Left ventricle myocardium superior (tissue), 1 donor: ENCODE data around the gene CFAP141. TPM values are rescaled to one million over a fixed set of nuclear protein-coding genes. Genes with fewer than 3 reads are reported as not detected.
"Not testable (repeated sequence)": the region's sequence is repeated elsewhere in the genome, so short reads cannot be mapped to it uniquely, and the experiment has no call there.

Source experiments
- ATAC-seq: fragments of 200-7000 bp; cut with Tn5 transposase; one replicate; pipeline ENCODE4 v1.9.1; 2020; ENCODE audit warnings: mild to moderate bottlenecking, moderate library complexity
- DNase-seq: peaks from one replicate; pipeline ENCODE4 v3.0.0-alpha.2; 2020
- intact Hi-C: fragments of 100-400 bp; cut with micrococcal nuclease; formaldehyde crosslinking; loops from one replicate; pipeline ENCODE4 v1.11.0; 2022
- long read RNA-seq: library from polyadenylated mRNA; unstranded; transcript quantifications from one replicate; pipeline ENCODE4 v2.0.0, GENCODE V29; 2021
- total RNA-seq: library from RNA; stranded (reverse); fragmentation: NEBNext Ultra II Directional; extraction: Animal tissue kit (Norgen Biotek cat#: 25700); gene quantifications from one replicate; pipeline ENCODE4 v1.2.1, GENCODE V29; 2021
- donor health status: DM: no; HTN: yes; CAD: no; lungs with severe emphysema.

The CFAP141 gene
- not detected for total RNA-seq
- long read RNA-seq = 0 reads

DNA sequence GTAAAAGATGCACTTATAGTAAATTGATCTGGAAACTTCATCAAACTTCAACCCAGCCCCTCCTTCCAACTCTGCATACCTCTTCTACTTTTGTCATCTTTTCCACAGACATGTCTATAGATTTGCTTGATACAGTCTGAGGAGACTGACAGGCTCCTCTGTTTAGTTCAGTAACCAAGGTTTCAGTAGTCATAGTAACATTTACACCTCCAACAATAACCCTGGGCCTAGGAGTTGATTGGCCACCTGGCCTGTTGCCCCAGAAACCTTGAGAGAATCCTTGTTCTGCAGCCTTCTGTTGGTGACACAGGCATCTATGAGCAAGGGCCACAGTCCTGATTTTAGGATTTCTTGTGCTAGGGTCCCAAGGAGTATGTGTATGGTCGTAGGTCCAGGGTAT, at the start of gene CFAP141:
Gene CFAP141 (minus strand): TSS at position 138 of the 400 bp plus-strand sequence. CDS start 26 bp downstream, at position 112.
- peak; percentile 20 for ATAC-seq
- intact Hi-C loops = no loop called here
- DNase-seq = no peak

DNA sequence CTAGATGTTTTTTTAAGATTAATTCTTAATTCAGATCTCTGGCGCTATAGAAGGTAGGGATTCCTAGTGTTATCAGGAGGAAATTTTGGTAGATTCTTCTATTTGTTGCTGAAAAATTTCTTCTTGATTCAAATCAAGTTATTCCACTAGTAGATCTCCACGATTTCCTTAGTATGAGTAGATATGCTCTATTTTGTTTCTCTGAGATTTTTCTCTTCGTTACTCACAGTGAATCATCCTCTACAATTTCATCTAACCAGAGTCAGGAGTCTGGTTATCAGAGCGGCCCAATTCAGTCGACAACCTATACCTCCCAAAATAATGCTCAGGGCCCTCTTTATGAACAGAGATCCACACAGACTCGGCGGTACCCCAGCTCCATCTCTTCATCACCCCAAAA, 47.5 kb upstream of the CFAP141 start:
- ATAC-seq (no peak), DNase-seq (no peak)
- intact Hi-C loops = no loop called here

DNA sequence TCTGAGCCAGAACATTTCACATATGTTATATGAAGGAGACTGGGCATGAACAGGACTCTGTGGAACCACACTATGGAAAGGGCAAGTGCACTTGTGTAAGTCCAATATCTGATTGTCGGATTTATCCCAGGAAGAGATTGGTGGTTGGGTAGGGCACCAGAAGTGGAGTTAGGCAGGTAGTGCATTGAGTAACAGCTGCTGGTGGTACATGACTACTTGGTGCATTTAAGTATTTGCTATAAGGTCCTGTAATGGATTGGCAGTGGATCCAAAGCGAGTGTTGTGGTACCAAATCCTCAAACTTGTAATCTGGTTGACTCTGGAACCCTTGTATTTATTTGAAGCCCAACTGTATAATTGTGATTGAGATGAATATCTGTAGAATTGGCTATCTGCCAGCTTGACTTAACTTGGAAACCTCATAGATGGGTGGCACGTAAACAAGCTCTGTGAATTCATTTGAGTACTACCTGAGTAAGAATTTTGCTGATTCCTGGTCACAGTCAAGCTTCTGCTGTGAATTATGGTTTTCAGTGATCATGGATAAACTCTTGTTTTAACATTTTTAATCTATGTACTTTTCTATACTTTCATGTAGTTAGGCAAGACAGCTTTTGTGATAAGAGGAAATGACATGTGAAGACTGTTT, 35.7 kb upstream of the CFAP141 start:
- intact Hi-C loops = no loop called here
- ATAC-seq (no peak), DNase-seq (no peak)

DNA sequence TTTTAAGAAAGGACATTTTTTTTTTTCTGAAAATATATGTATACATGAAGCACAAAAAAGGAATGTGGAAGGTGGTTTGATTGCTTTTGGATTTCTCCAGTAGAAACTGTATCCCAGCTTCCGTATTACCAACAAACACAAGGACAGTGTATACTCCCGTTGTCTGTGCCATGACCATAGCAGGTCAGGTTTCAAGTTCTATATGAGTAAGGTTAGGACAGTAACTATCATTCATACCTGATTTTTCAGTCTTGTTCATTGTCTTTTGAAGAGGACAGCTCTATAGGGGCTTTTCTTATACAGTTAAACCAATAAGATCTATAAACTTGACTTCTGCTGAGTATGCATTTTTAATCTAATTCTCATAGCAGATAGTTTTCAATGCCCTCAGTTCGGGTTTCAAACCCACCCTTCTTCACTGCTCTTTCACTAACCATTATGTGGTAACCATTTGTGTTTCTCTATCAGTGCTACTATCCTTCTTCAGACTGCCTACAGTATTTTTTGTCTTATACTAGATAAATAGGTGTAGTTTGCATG, 34.2 kb upstream of the CFAP141 start:
- ATAC-seq (no peak), DNase-seq (no peak)
- intact Hi-C loops = no loop called here

DNA sequence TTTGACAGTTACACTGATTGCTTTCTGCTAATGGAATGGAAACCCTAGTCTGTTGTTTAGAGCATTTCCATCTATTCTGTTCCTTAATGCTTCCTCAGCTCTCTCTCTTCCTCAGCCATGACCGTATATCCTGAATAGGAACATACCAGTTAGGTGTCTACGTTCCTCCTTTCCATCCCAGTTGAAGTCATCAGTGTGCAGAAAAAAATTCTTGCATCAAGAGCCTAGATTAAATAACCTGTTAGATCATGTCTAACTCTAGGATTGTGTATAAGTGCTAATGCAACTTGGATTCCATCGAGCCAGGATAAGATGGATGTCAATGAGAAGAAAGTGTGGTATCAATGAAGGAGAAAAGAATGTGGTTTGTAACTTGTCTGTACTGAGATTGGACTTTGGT, 33.4 kb upstream of the CFAP141 start:
- intact Hi-C loops = no loop called here
- ATAC-seq (no peak), DNase-seq (no peak)

DNA sequence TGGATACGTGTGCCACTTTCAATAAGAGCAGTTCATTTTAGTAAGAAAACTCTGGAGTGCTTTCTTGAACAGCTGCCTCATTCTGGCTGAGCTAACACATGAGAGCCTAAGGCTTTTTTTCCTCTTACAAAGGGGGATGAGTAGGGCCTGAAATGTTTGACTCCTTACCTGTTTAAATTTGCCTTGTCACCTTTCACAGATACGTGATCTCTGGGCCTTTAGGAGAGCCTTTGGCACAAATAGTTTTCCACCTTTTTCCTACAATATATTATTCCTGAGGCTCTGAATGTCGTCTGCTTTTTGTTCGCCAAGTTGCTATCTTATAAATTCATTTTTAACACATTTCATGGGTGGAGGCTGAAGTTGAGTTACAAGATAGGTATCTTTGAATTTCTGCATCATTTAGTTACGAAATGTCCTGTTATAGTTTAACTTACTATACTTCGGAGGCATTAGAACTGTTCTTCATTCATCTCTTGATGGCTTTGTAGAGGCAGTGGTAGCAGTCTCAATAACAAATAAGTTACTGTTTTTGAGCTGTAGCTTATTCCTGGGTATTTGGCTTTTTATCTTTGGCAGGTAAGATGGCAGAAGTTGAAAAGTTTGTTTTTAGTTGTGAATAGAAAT, 31.9 kb upstream of the CFAP141 start:
- intact Hi-C loops = no loop called here
- DNase-seq = no peak
- no peak for ATAC-seq

DNA sequence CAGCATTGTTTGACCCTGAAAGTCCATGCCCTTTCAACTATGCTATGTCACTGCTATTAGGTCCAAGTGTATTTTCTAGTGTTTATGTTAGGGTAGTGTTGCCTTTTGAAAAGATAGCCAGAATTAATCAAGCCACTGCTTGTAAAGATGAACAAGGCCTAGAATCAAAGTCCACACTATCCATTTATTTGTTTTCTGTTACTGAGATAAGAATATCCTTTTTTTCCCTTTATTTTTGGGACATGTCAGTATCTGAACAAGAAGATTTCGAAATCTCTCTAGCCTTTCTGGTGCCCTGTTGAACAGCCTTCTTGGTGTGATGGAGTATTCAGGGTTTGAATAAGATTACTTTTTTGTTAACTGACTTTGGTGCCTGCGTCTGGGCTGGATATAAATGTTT, 31.3 kb upstream of the CFAP141 start:
- DNase-seq (no peak), ATAC-seq (no peak)
- intact Hi-C loops = no loop called here

DNA sequence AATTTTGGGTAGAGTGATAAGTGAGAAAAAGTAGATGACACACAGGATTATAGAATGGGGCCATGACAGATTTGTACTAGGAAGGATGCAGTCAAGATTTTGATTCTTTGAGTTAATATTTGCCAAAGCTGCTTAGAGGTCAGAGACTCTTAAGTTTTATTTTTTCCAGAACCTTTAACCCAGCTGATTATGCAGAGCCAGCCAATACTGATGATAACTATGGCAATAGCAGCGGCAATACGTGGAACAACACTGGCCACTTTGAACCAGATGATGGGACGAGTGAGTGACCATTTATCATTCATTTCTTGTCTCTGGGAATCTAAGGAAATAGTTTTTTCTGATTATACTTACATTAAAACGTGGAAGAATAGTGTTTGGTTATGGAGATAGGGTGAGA, 30.7 kb upstream of the CFAP141 start:
- no peak for DNase-seq
- intact Hi-C loops = no loop called here
- no peak for ATAC-seq

DNA sequence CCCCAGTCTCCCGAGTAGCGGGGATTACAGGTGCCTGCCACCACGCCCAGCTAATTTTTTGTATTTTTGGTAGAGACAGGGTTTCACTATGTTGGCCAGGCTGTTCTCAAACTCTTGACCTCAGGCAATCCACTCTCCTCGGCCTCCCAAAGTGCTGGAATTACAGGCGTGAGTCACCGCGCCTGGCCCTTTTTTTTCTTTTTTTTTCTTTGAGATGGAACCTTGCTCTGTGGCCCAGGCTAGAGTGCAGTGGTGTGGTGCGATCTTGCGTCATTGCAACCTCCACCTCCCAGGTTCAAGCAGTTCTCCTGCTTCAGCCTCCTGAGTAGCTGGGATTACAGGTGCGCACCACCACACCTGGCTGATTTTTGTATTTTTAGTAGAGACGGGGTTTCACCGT, 27.0 kb upstream of the CFAP141 start:
- ATAC-seq, DNase-seq, intact Hi-C loops: not testable (repeated sequence)

DNA sequence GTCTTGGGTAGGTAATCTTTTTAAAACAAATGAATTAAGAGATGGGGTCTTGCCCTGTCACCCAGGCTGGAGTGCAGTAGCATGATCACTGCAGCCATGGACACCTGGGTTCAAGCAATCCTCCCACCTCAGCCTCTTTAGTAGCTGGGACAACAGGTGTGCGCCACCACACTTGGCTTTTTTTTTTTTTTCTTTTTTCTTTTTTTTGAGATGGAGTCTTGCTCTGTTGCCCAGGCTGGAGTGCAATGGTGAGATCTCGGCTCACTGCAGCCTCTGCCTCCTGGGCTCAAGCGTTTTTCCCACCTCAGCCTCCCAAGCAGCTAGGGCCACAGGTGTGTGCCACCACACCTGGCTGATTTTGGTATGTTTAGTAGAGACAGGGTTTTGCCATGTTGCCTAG, 25.0 kb upstream of the CFAP141 start:
- DNase-seq, ATAC-seq, intact Hi-C loops: not testable (repeated sequence)

DNA sequence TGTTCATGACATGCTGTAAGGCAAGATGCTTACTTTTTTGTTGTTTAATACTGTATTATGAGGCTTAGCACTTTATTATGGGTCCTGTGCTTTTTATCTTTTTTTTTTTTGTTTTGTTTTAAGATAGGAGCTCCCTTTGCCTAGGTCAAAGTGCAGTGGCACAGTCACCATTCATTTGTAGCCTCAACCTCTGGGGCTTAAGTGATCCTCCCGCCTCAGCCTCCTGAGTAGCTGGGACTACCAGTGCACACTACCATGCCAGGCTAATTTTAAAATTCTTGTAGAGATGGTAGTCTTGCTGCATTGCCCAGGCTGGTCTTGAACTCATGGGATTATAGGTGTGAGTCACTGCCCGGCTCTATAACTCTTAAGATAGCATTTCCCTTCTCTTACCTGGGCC, 19.2 kb upstream of the CFAP141 start:
- intact Hi-C loops = no loop called here
- no peak for DNase-seq
- ATAC-seq = no peak

DNA sequence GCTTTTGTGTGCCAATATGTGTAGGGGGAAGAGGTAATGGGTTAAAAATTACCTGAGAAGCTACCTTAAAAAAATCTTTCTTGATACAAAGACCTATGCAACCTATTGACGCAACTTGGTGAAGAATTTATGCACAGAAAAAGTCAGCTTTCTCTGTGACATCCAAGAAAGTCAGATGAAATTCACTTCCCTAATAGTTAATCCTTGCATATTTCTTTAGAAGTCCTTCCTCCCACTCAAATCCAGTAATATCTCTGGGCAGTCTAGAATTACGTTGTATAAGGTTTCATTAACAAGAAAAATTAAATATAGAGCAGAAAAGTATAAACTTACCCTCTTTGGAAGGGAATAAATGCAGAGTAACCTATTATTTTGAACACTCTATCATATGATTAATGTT, 17.5 kb upstream of the CFAP141 start:
- ATAC-seq (no peak), DNase-seq (no peak)
- intact Hi-C loops = no loop called here

DNA sequence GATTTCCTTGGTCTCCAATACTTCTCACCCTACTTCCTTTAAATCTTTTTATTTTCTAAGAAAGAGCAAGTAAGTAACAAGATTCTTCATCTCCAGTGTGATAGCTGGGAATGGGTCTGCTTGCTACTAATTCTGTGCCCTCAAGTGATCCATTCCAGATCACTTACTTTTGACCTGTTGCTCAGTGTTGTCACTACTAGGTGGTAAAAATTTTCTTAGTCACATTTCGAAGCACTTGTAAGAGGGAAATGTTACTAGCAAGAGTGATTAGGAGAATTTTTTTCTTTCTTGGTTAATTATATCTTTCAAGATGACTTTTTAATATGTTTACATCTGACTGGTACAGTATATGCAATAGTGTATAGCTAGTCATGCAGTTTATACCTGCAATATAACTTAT, 16.8 kb upstream of the CFAP141 start:
- no peak for ATAC-seq
- intact Hi-C loops = no loop called here
- DNase-seq = no peak

DNA sequence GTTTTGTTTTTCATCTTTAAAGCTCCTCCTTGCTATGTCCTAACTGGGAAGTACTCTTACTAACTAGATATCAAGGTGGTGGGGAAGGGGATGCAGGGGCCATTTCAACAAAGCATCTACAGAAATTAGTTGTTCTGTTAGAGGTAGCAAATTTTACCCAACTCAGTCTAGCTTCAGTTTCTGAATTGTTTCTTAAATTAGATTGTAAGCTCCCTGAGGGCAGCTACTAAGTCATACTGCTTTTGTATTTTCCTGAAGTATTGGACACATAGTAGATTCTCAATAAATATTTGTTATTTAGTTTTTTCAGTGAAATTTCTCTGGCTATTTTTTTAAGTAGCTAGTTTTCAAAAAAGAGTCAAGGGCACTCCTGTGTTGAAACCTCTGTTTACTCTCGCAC, 16.4 kb upstream of the CFAP141 start:
- no peak for DNase-seq
- intact Hi-C loops = no loop called here
- ATAC-seq = no peak

DNA sequence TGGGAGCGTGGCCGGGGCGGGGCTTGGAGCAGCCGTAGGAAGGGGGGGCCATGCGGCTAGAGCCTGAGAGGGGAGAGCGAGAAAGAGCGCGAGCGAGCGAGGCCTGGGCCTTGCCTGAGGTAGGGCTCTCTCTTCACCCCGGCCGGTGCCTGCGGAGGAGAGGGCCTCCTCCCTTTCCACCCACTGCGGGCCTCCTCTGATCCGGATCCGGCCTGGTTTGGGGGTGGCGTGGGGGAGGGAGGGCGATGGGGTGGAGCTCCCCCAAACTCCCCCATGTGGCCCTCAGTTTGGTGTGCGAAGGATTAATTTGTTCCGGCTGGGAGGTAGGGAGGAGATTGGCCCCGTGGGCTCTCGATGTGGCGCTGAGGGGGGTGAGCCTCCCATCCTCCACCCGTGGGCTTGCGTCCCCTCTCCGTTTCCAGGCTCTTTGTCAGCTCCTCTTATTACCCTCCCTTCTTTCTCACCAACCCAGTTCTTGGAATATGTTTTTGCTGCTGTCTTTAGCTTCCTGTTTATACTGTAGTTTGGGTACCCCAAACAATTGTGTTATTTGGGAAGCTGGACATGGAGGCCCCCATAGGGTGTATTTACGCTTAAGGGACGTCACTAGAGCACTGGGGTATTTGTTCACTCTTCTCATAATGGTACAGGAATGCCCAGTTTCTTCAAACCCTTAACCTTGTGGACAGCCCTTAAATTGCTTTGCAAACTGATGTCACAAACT, 15.3 kb upstream of the CFAP141 start:
- intact Hi-C loops = no loop called here
- ATAC-seq = peak; percentile 52
- peak; percentile 78 for DNase-seq

DNA sequence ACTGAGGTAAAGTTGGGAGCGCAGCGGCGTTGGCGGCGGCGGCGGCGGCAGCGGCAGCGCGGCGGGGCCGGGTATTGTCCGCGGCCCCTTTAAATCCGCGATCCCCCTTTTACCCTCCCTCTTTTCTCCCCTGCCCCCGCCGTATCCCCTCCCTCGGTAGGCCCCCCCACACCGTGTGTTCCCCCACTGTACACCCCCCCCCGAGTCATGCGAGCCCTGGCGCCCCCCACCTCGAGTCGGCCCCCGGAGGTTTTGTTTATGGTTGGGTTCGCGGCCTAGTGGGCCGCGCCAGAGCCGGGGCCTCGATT, 14.8 kb upstream of the CFAP141 start:
- no peak for DNase-seq
- intact Hi-C loops = no loop called here
- no peak for ATAC-seq

DNA sequence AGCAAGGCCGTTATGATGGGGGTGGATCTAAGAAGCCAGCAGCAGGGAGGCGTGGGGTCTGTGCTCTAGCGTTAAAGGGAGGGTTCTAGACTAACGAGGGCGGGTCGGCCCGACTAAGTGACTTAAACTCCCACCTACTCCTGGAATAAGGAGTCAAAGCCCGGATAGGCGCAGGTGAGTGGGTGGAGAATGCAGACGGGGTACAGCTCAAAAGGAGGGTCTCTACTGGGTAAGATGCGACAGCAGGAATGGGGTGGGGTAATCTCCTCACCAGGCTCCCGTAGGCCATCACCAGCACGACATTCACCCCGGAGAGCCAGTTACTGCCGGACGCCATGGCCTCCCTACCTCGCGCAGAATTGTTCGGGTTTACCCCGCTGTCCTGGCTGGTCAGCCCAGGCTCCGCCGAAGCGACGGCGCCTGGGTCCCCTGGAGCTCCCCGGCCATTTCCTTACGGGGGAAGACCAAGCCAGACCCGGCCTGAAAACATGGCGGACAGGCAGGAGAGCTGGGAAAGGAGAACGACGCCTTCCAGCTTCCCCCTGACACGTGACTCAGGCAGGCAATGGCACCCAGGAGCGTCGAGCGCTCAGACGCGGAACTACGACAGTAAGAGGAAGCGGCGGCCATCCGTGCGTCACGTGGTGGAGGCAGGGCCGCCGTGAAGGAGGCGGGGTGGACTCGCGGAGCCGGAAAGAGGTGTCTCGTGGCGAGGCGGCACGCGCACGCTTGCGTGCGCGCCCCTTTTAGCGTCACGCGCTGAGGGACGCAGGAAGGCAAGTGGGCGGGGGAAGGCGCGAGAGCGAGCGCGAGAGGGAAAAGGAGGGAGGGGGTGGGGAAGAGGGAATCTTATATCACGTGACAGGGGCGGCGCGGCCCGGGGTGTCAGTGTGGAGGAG, 14.2 kb upstream of the CFAP141 start, which contains the start of gene UBAP2L:
Gene UBAP2L (plus strand): TSS at position 885 of the 899 bp plus-strand sequence. CDS start 4,169 bp downstream, outside the sequence.
- DNase-seq (peak; percentile 100), ATAC-seq (peak; percentile 96)
- intact Hi-C loops = no loop called here

DNA sequence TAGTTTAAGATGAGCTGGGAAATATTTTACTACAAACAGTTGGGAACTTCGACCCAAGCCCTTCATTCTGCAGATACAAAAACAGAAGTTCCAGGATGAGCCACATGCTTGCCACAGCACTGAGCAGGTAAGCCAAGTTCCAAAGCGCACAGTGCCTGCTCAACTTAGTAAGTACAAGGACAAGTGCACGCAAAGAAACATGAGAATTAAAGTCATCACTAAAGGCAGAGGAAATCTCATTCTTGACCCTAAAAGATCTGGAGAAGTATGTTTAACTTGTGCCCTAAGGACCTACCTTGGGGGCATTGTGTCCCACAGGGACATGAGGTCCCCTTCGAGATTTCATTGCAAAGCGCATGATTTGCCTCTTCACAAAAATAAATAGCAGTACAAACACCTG, 13.4 kb upstream of the CFAP141 start:
- no peak for DNase-seq
- ATAC-seq = no peak
- intact Hi-C loops = no loop called here

DNA sequence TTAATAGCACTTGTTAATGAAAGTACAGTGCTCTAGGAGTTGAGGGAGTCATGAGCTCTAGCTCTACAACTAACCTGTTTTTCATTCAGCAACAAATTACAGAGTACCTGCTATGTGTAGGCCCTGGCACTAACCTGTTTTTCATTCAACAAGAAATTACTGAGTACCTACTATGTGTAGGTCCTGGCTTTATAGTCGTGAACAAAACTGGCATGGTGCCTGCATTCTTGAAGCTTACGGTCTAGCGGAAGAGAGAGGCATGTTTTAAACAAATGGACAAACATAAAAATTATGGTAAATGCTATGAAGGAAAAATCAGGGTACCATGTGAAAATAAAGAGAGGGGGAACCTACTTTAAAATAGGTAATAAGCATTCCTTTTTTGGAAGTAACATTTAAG, 12.4 kb upstream of the CFAP141 start:
- no peak for DNase-seq
- intact Hi-C loops = no loop called here
- ATAC-seq = no peak
